IPS DF 6.9 (cell line): ENCODE data around the gene RETREG1.
"Not testable (repeated sequence)": the region's sequence is repeated elsewhere in the genome, so short reads cannot be mapped to it uniquely, and the experiment has no call there.

ENCODE experiments used
- DNase-seq: peaks from one replicate; pipeline ENCODE4 v3.0.0-alpha.2; 2013; ENCODE audit warnings: low read depth, low spot score
- H3K27ac ChIP-seq: one replicate; pipeline ENCODE4 v1.5.1; 2013; ENCODE audit warnings: low read length, control low read depth
- H3K27me3 ChIP-seq: 2 replicates; pipeline ENCODE4 v1.6.1; 2013; ENCODE audit warnings: mild to moderate bottlenecking, low read length; ENCODE audit not compliant: control insufficient read depth, insufficient read depth
- H3K36me3 ChIP-seq: 2 replicates; pipeline ENCODE4 v1.6.1; 2013; ENCODE audit warnings: low read length; ENCODE audit not compliant: control insufficient read depth, insufficient read depth
- H3K4me1 ChIP-seq: 2 replicates; pipeline ENCODE4 v1.6.1; 2013; ENCODE audit warnings: low read length; ENCODE audit not compliant: control insufficient read depth, insufficient read depth
- H3K4me3 ChIP-seq: 2 replicates; pipeline ENCODE4 v1.5.1; 2013; ENCODE audit warnings: mild to moderate bottlenecking, low read length
- H3K9me3 ChIP-seq: 2 replicates; pipeline ENCODE4 v1.6.1; 2013; ENCODE audit warnings: low read length, inconsistent platforms; ENCODE audit not compliant: control insufficient read depth, insufficient read depth
- WGBS: extraction: QIAGEN DNeasy Blood & Tissue Kit; methylation state at CpG from one replicate; pipeline ENCODE4 v1.1.7; 2013; ENCODE audit warnings: mixed read lengths, missing lambda C conversion rate; ENCODE audit not compliant: insufficient read length, insufficient coverage; 5-methylcytosine and 5-hydroxymethylcytosine counted together

The RETREG1 gene

GRCh38 chr5:16544607-16545374 is 72.0 kb downstream of the RETREG1 start:
- no peaks in the 10 kb centered on the region for H3K9me3 ChIP-seq
- H3K27ac ChIP-seq = no peak overlapping the region
- H3K4me3 ChIP-seq = no peak overlapping the region
- DNase-seq = no peak
- H3K27me3 ChIP-seq = no peaks in the 10 kb centered on the region
- H3K36me3 ChIP-seq = no peaks in the 10 kb centered on the region
- no peaks in the 10 kb centered on the region for H3K4me1 ChIP-seq
- WGBS = no CpG with 5 or more reads among the region's 4 CpGs

- not testable (repeated sequence) for H3K4me3 ChIP-seq, H3K36me3 ChIP-seq, DNase-seq, H3K9me3 ChIP-seq, H3K27ac ChIP-seq, H3K4me1 ChIP-seq, H3K27me3 ChIP-seq
- WGBS = no CpG with 5 or more reads among the region's 7 CpGs
Observed at GRCh38 chr5:16543206-16543605, 73.6 kb downstream of the RETREG1 start.

- no CpG with 5 or more reads among the region's 6 CpGs for WGBS
- Histone ChIP-seq H3K4me3 (no peak overlapping the region), H3K27me3 (no peaks in the 10 kb centered on the region), H3K9me3 (no peaks in the 10 kb centered on the region), H3K4me1 (no peaks in the 10 kb centered on the region), H3K36me3 (no peaks in the 10 kb centered on the region), H3K27ac (no peak overlapping the region)
- DNase-seq = no peak
Observed at GRCh38 chr5:16542236-16542635, 74.6 kb downstream of the RETREG1 start.

- not testable (repeated sequence) for H3K27ac ChIP-seq, H3K4me3 ChIP-seq, DNase-seq, H3K27me3 ChIP-seq, H3K36me3 ChIP-seq, H3K9me3 ChIP-seq, H3K4me1 ChIP-seq
Observed at GRCh38 chr5:16541592-16541991, 75.2 kb downstream of the RETREG1 start.

GRCh38 chr5:16540421-16540820 is 76.4 kb downstream of the RETREG1 start:
- no peak overlapping the region for H3K27ac ChIP-seq
- DNase-seq = no peak
- no peaks in the 10 kb centered on the region for H3K27me3 ChIP-seq
- H3K4me3 ChIP-seq = no peak overlapping the region; the same call in 1 of the 2 replicates
- H3K4me1 ChIP-seq = no peaks in the 10 kb centered on the region
- no peaks in the 10 kb centered on the region for H3K9me3 ChIP-seq
- H3K36me3 ChIP-seq = no peaks in the 10 kb centered on the region; the same call in 1 of the 2 replicates
- WGBS = no CpG with 5 or more reads among the region's 3 CpGs

GRCh38 chr5:16539169-16539666 is 77.6 kb downstream of the RETREG1 start:
- Histone ChIP-seq H3K4me1 (no peaks in the 10 kb centered on the region), H3K27me3 (no peaks in the 10 kb centered on the region), H3K27ac (no peak overlapping the region), H3K4me3 (no peak overlapping the region), H3K9me3 (no peaks in the 10 kb centered on the region), H3K36me3 (no peaks in the 10 kb centered on the region; the same call in 1 of the 2 replicates)
- DNase-seq = no peak
- no CpG with 5 or more reads among the region's 12 CpGs for WGBS

- no peak for DNase-seq
- H3K27ac ChIP-seq = no peak overlapping the region
- H3K4me1 ChIP-seq = no peaks in the 10 kb centered on the region
- no peak overlapping the region for H3K4me3 ChIP-seq
- WGBS = no CpG with 5 or more reads among the region's 8 CpGs
- no peaks in the 10 kb centered on the region; the same call in 1 of the 2 replicates for H3K36me3 ChIP-seq
- no peaks in the 10 kb centered on the region for H3K27me3 ChIP-seq
- H3K9me3 ChIP-seq = no peaks in the 10 kb centered on the region
Observed at GRCh38 chr5:16538006-16538405, 78.8 kb downstream of the RETREG1 start.

- Histone ChIP-seq H3K4me1 (no peaks in the 10 kb centered on the region), H3K27ac (no peak overlapping the region), H3K9me3 (no peaks in the 10 kb centered on the region), H3K27me3 (no peaks in the 10 kb centered on the region), H3K4me3 (no peak overlapping the region), H3K36me3 (no peaks in the 10 kb centered on the region; the same call in 1 of the 2 replicates)
- DNase-seq = no peak
- WGBS = no CpG with 5 or more reads among the region's 4 CpGs
Observed at GRCh38 chr5:16536818-16537217, 80.0 kb downstream of the RETREG1 start.

- H3K9me3 ChIP-seq = no peaks in the 10 kb centered on the region
- no peak overlapping the region for H3K27ac ChIP-seq
- H3K4me1 ChIP-seq = no peaks in the 10 kb centered on the region
- H3K4me3 ChIP-seq = no peak overlapping the region
- no peaks in the 10 kb centered on the region for H3K27me3 ChIP-seq
- WGBS = no CpG with 5 or more reads among the region's 6 CpGs
- DNase-seq = no peak
- no peaks in the 10 kb centered on the region; the same call in 1 of the 2 replicates for H3K36me3 ChIP-seq
Observed at GRCh38 chr5:16536246-16536645, 80.6 kb downstream of the RETREG1 start.

GRCh38 chr5:16534280-16534679 is 82.5 kb downstream of the RETREG1 start:
- no CpG with 5 or more reads among the region's 1 CpG for WGBS
- no peaks in the 10 kb centered on the region; the same call in 1 of the 2 replicates for H3K36me3 ChIP-seq
- no peaks in the 10 kb centered on the region for H3K27me3 ChIP-seq
- no peak for DNase-seq
- no peaks in the 10 kb centered on the region for H3K9me3 ChIP-seq
- no peak overlapping the region for H3K27ac ChIP-seq
- no peak overlapping the region for H3K4me3 ChIP-seq
- H3K4me1 ChIP-seq = no peaks in the 10 kb centered on the region
